SK-N-SH treated with all-trans-retinoic acid at 6 μM for 48 hours (cell line): ENCODE data around the gene ZNF283.

Source experiments
- ARNTL ChIP-seq: fragments of 450-650 bp; formaldehyde crosslinking; IDR thresholded peaks from 2 replicates; pipeline ENCODE4 v1.5.0; 2020; ENCODE audit warnings: low read depth, mild to moderate bottlenecking, moderate library complexity, borderline replicate concordance
- ESRRG ChIP-seq: fragments of 250-450 bp; sonication (Bioruptor Pico); IDR thresholded peaks from 2 replicates; pipeline ENCODE4 v1.6.1; 2021; ENCODE audit warnings: mild to moderate bottlenecking
- ZFP3 ChIP-seq: fragments of 250-450 bp; sonication (Bioruptor Pico); IDR thresholded peaks from 2 replicates; pipeline ENCODE4 v1.5.0; 2020; ENCODE audit warnings: mild to moderate bottlenecking, moderate library complexity
- ZFP30 ChIP-seq: fragments of 450-650 bp; formaldehyde crosslinking; IDR thresholded peaks from 2 replicates; pipeline ENCODE4 v1.5.0; 2022; ENCODE audit warnings: mild to moderate bottlenecking, moderate library complexity
- TF ChIP-seq, protein P1 (sequence below): fragments of 250-450 bp; sonication (Bioruptor Pico); IDR thresholded peaks from 2 replicates; pipeline ENCODE4 v1.8.0; 2020; ENCODE audit warnings: mild to moderate bottlenecking, moderate library complexity, borderline replicate concordance

- TF ChIP-seq, protein P1, sequence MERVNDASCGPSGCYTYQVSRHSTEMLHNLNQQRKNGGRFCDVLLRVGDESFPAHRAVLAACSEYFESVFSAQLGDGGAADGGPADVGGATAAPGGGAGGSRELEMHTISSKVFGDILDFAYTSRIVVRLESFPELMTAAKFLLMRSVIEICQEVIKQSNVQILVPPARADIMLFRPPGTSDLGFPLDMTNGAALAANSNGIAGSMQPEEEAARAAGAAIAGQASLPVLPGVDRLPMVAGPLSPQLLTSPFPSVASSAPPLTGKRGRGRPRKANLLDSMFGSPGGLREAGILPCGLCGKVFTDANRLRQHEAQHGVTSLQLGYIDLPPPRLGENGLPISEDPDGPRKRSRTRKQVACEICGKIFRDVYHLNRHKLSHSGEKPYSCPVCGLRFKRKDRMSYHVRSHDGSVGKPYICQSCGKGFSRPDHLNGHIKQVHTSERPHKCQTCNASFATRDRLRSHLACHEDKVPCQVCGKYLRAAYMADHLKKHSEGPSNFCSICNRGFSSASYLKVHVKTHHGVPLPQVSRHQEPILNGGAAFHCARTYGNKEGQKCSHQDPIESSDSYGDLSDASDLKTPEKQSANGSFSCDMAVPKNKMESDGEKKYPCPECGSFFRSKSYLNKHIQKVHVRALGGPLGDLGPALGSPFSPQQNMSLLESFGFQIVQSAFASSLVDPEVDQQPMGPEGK (CRISPR knock-in tag) = no peak
- TF ChIP-seq ZFP30 (CRISPR knock-in tag) (no peak), ZFP3 (CRISPR knock-in tag) (no peak), ESRRG (no peak), ARNTL (CRISPR knock-in tag) (no peak)
Measured at GRCh38 chr19:43797556-43797955, 29.6 kb upstream of the ZNF283 start.
